Endothelial cell of umbilical vein (primary cell): ENCODE results near the gene RDH13. TPM values are rescaled to one million over a fixed set of nuclear protein-coding genes. Genes with fewer than 3 reads are reported as not detected.

Source experiments
- BruUV-seq: library from RNA; stranded (reverse); fragments of 400-500 nt; replicated peaks from 2 replicates; lab custom pipeline; 2021; lab: Mats Ljungman, UMichigan
- CTCF ChIA-PET: fragments of 300-600, 350-600 bp; sonication (Branson Sonifier 250); formaldehyde crosslinking; loops from one replicate; lab custom pipeline; 2021; ENCODE audit warnings: antibody characterized with exemption, inconsistent platforms; lab: Charles Lee
- POLR2A ChIA-PET: fragments of 300-600, 350-600 bp; sonication (Branson Sonifier 250); formaldehyde crosslinking; loops from one replicate; lab custom pipeline; 2021; ENCODE audit warnings: antibody characterized with exemption, inconsistent platforms; lab: Charles Lee
- DNase-seq: peaks from one replicate; pipeline ENCODE4 v3.0.0-alpha.2; 2011; ENCODE audit warnings: low read depth, low spot score
- FAIRE-seq: peaks from 2 replicates; lab custom pipeline; 2011; peaks lifted over from hg19 to GRCh38; lab: Jason Lieb, UNC
- H2AFZ ChIP-seq: 2 replicates; pipeline ENCODE4 v1.6.0; 2012; ENCODE audit warnings: low read depth, low read length, control low read depth, inconsistent platforms
- H3K27ac ChIP-seq: 2 replicates; pipeline ENCODE4 v1.5.1; 2011; ENCODE audit warnings: low read depth, mild to moderate bottlenecking, control low read depth, low read length, moderate library complexity; ENCODE audit not compliant: insufficient read depth
- H3K27me3 ChIP-seq, 2 experiments: 2 replicates each; pipeline versions ENCODE4 v1.6.0 to v1.6.1; 2011; ENCODE audit warnings: low read length in 2 of 2, mixed read lengths in 1 of 2; ENCODE audit not compliant: control insufficient read depth in 2 of 2, insufficient read depth in 2 of 2
- H3K36me3 ChIP-seq, 2 experiments: 2 replicates in 1 of 2; 3 replicates in 1 of 2; pipeline ENCODE4 v1.5.1; 2011; ENCODE audit warnings: low read length in 2 of 2, mild to moderate bottlenecking in 1 of 2, moderate library complexity in 1 of 2; ENCODE audit not compliant: control insufficient read depth in 2 of 2, insufficient read depth in 2 of 2; ENCODE audit errors: extremely low read depth in 1 of 2
- H3K4me1 ChIP-seq: 3 replicates; pipeline ENCODE4 v1.5.1; 2011; ENCODE audit warnings: mild to moderate bottlenecking, low read length; ENCODE audit not compliant: control insufficient read depth, insufficient read depth; ENCODE audit errors: extremely low read depth
- H3K4me2 ChIP-seq: 2 replicates; pipeline ENCODE4 v1.6.1; 2011; ENCODE audit warnings: low read length, control low read depth, mixed read lengths; ENCODE audit not compliant: insufficient read depth
- H3K4me3 ChIP-seq, 3 experiments: fragments of 200-600 bp in 1 of 3; sonication (generic), shearing (Covaris generic) in 1 of 3; replicated peaks in 1 of 3; 2 replicates each; pipeline ENCODE4 v1.5.1; 2011 to 2016; ENCODE audit warnings: control low read depth in 3 of 3, low read length in 3 of 3, mild to moderate bottlenecking in 2 of 3, inconsistent platforms in 1 of 3, low read depth in 1 of 3, moderate library complexity in 1 of 3; ENCODE audit not compliant: insufficient read depth in 1 of 3
- H3K79me2 ChIP-seq: 2 replicates; pipeline ENCODE4 v1.6.0; 2012; ENCODE audit warnings: low read length, inconsistent platforms; ENCODE audit not compliant: control insufficient read depth, insufficient read depth
- H3K9ac ChIP-seq: replicated peaks from 2 replicates; pipeline ENCODE3; 2011; ENCODE audit warnings: low read length, control low read depth; ENCODE audit not compliant: insufficient read depth; ENCODE audit errors: extremely low read depth
- H3K9me1 ChIP-seq: replicated peaks from 3 replicates; pipeline ENCODE4 v1.6.0; 2011; ENCODE audit warnings: mild to moderate bottlenecking, low read length; ENCODE audit not compliant: control insufficient read depth, insufficient read depth; ENCODE audit errors: extremely low read depth
- H3K9me3 ChIP-seq: replicated peaks from 2 replicates; pipeline ENCODE4 v1.5.1; 2012; ENCODE audit warnings: low read length, inconsistent platforms; ENCODE audit not compliant: control insufficient read depth, insufficient read depth
- H4K20me1 ChIP-seq: replicated peaks from 2 replicates; pipeline ENCODE3; 2011; ENCODE audit warnings: mild to moderate bottlenecking, low read length; ENCODE audit not compliant: control insufficient read depth, insufficient read depth; ENCODE audit errors: extremely low read depth
- CTCF ChIP-seq, 2 donors: IDR thresholded peaks; 1 replicate in 1 of 2; 2 replicates in 1 of 2; pipeline ENCODE4 v1.5.1; 2011; ENCODE audit warnings: low read length in 2 of 2, mild to moderate bottlenecking in 2 of 2, moderate library complexity in 2 of 2, control low read depth in 1 of 2, inconsistent platforms in 1 of 2, low read depth in 1 of 2; ENCODE audit not compliant: insufficient read depth in 1 of 2; ENCODE audit errors: extremely low read depth in 1 of 2
- EZH2 ChIP-seq: IDR thresholded peaks from 2 replicates; pipeline ENCODE4 v1.6.1; 2012; ENCODE audit warnings: borderline replicate concordance, low read depth, mild to moderate bottlenecking, moderate library complexity, low read length, inconsistent platforms; ENCODE audit not compliant: severe bottlenecking
- FOS ChIP-seq: IDR thresholded peaks from 2 replicates; pipeline ENCODE4 v1.6.1; 2011; ENCODE audit warnings: mild to moderate bottlenecking, low read length, moderate library complexity, borderline replicate concordance; ENCODE audit not compliant: insufficient read depth
- GATA2 ChIP-seq: IDR thresholded peaks from 2 replicates; pipeline ENCODE4 v1.7.0; 2011; ENCODE audit warnings: low read depth, mild to moderate bottlenecking, moderate library complexity, mixed read lengths, low read length; ENCODE audit not compliant: insufficient read length, insufficient read depth
- JUN ChIP-seq: IDR thresholded peaks from 2 replicates; pipeline ENCODE4 v1.6.1; 2011; ENCODE audit warnings: borderline replicate concordance, low read depth; ENCODE audit not compliant: insufficient read length, insufficient read depth
- MAX ChIP-seq: IDR thresholded peaks from 2 replicates; pipeline ENCODE4 v1.6.1; 2011; ENCODE audit not compliant: insufficient read depth, insufficient read length
- MYC ChIP-seq: IDR thresholded peaks from one replicate; pipeline ENCODE4 v1.6.1; 2011; ENCODE audit warnings: mild to moderate bottlenecking, low read depth, low read length
- POLR2A ChIP-seq: IDR thresholded peaks from 2 replicates; pipeline ENCODE4 v1.6.1; 2012; ENCODE audit warnings: low read depth, mild to moderate bottlenecking, control low read depth, low read length
- POLR2AphosphoS5 ChIP-seq: IDR thresholded peaks from 2 replicates; pipeline ENCODE4 v1.6.1; 2012; ENCODE audit warnings: low read depth, mild to moderate bottlenecking, control low read depth, low read length, moderate library complexity; ENCODE audit not compliant: insufficient read depth
- dilution Hi-C: fragments of 300-500 bp; cut with MboI; formaldehyde crosslinking; loops from one replicate; pipeline ENCODE4 v1.15.0; 2019; ENCODE audit warnings: low sequenced_read_pairs; ENCODE audit not compliant: extremely low pct_ligation_motif_present
- intact Hi-C: fragments of 100-400 bp; cut with micrococcal nuclease; formaldehyde crosslinking; loops from one replicate; pipeline ENCODE4 v1.10.0; 2022
- polyA plus RNA-seq, 4 experiments: library from polyadenylated mRNA; depleted of rRNA in 3 of 4; stranded (reverse) in 3 of 4; unstranded in 1 of 4; fragments of >200 nt; gene quantifications; 2 replicates each; pipeline versions ENCODE4 v1.2.1 to v1.2.3, GENCODE V29; 2011 to 2012; ENCODE audit warnings: missing spikeins in 1 of 4
- total RNA-seq: library from RNA; stranded (reverse); gene quantifications from 2 replicates; pipeline ENCODE4 v1.2.3, GENCODE V29; 2021

Gene RDH13
- total and polyA plus RNA-seq, 2 donors (not counting 3 experiments of a cell fraction or from before 2014, with no cell fraction given), result 8.7 to 19.6 TPM

DNA sequence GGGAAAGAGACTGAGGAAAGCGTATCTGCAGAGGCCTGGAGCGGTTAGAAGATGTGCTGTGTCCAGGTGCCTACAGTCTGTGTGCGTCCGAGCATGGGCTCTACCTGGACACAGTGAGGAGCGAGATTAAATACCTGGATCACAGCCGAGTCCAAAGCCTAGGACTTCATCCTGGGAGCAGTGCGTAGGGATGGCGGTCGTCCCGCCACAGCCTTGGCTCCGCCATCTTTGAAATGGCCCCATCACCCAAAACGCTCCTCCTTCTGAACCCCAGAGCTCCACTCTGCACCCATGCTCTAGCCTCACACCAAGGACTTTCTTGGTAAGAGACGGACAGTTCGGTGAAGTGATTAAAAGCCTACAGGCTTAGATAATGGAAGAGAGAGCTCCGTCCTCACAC is 44.7 kb downstream of the RDH13 start:
- Histone ChIP-seq H3K4me3 (no peak overlapping the region), H3K9me1 (no peaks in the 10 kb centered on the region), H3K4me1 (peaks cover 10% of the 10 kb centered on the region), H3K27me3 (no peaks in the 10 kb centered on the region), H2AFZ (no peak overlapping the region), H3K9ac (no peak overlapping the region), H3K27ac (no peak overlapping the region), H3K9me3 (no peaks in the 10 kb centered on the region), H4K20me1 (no peaks in the 10 kb centered on the region), H3K4me2 (no peak overlapping the region), H3K36me3 (no peaks in the 10 kb centered on the region), H3K79me2 (no peaks in the 10 kb centered on the region)
- DNase-seq, result no peak
- FAIRE-seq, result no peak
- dilution Hi-C loops, result no loop called here
- POLR2A ChIA-PET, result no interaction called here
- CTCF ChIA-PET, result no interaction called here
- TF ChIP-seq MYC, result no peak
- TF ChIP-seq GATA2, result no peak
- TF ChIP-seq EZH2, result no peak
- intact Hi-C loops, result no loop called here
- BruUV-seq, result no TSS peak

DNA sequence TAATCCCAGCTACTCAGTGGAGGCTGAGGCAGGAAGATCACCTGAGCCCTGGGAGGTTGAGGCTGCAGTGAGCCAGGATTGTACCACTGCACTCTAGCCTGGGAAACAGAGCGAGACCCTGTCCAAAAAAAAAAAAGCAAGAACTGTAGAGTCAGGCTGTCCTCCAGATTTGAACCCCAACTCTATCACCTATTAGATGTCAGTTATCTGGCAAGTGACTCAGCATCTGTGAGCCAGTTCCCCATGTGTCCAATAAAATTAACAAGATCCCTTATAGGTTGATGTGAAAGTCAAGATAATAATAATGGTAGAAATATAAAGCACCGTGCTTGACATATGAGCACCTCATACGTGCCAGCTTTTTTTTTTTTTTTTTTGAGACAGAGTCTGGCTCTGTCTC is 46.9 kb downstream of the RDH13 start:
- dilution Hi-C loops, result no loop called here
- Histone ChIP-seq H3K4me1 (peaks cover 10% of the 10 kb centered on the region), H2AFZ (no peak overlapping the region), H3K27ac (no peak overlapping the region), H3K36me3 (no peaks in the 10 kb centered on the region), H4K20me1 (no peaks in the 10 kb centered on the region), H3K79me2 (no peaks in the 10 kb centered on the region), H3K9ac (no peak overlapping the region), H3K4me2 (no peak overlapping the region), H3K4me3 (no peak overlapping the region), H3K9me1 (no peaks in the 10 kb centered on the region), H3K9me3 (no peaks in the 10 kb centered on the region), H3K27me3 (no peaks in the 10 kb centered on the region)
- POLR2A ChIA-PET, result interaction anchor here (0.7 kb wide), 1 partner anchor 35 kb away, joined by 4 read pairs; no protein-coding TSS in a partner anchor
- CTCF ChIA-PET, result no interaction called here
- FAIRE-seq, result no peak
- intact Hi-C loops, result no loop called here
- BruUV-seq, result no TSS peak
- TF ChIP-seq JUN (no peak), FOS (no peak), EZH2 (no peak), MAX (no peak), MYC (no peak), POLR2AphosphoS5 (no peak), GATA2 (no peak), POLR2A (no peak), CTCF (IDR thresholded peaks at IDR 0.05; ENCODE audit: extremely low read depth in 1 of 2, insufficient read depth in 1 of 2, low read depth in 1 of 2, low read length in 2 of 2) (no peak)
- DNase-seq, result no peak
